Neuron (in vitro differentiated cells): ENCODE results near the gene SAP25.
"Not testable (repeated sequence)": the region's sequence is repeated elsewhere in the genome, so short reads cannot be mapped to it uniquely, and the experiment has no call there.

Source experiments
- H2AFZ ChIP-seq: one replicate; pipeline ENCODE4 v1.6.1; 2013; ENCODE audit warnings: low read depth, mild to moderate bottlenecking, inconsistent platforms, low read length, moderate library complexity
- H3K27me3 ChIP-seq: one replicate; pipeline ENCODE4 v1.6.1; 2013; ENCODE audit warnings: low read length; ENCODE audit not compliant: insufficient read depth
- H3K36me3 ChIP-seq: one replicate; pipeline ENCODE4 v1.6.1; 2013; ENCODE audit warnings: low read length; ENCODE audit not compliant: insufficient read depth
- H3K4me1 ChIP-seq: one replicate; pipeline ENCODE4 v1.6.1; 2013; ENCODE audit warnings: low read length; ENCODE audit not compliant: insufficient read depth
- H3K4me3 ChIP-seq: 2 replicates; pipeline ENCODE4 v1.5.1; 2013; ENCODE audit warnings: mild to moderate bottlenecking, low read length, moderate library complexity
- H3K9me3 ChIP-seq: one replicate; pipeline ENCODE4 v1.6.1; 2013; ENCODE audit warnings: low read length

The SAP25 gene

GRCh38 chr7:100555701-100556100 lies 18.0 kb downstream of the SAP25 start:
- Histone ChIP-seq H3K27me3 (no peaks in the 10 kb centered on the region), H3K4me1 (no peaks in the 10 kb centered on the region), H3K4me3 (no peak overlapping the region), H3K9me3 (no peaks in the 10 kb centered on the region), H3K36me3 (peaks cover 31% of the 10 kb centered on the region), H2AFZ (no peak overlapping the region)

DNA sequence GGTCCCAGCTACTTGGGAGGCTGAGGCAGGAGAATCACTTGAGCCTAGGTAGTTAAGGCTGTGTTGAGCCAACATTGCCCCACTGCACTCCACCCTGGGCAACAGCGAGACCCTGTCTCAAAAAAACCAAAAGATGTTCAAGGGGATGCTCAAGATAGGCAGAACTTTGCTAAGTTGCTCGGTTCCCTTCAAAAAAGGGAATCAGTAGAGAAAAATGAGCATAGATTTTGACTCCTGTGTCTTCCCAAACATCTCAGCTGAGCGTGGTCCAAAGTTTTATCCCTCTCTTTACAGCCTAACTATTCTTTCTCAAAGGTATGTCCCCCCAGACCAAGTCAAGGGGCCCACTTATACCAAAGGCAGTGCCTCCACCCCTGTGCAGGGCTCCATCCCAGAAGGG lies 20.7 kb downstream of the SAP25 start:
- no peak overlapping the region for H2AFZ ChIP-seq
- peaks cover 39% of the 10 kb centered on the region for H3K36me3 ChIP-seq
- H3K4me3 ChIP-seq = no peak overlapping the region
- H3K4me1 ChIP-seq = peaks cover 4% of the 10 kb centered on the region
- H3K9me3 ChIP-seq = no peaks in the 10 kb centered on the region
- no peaks in the 10 kb centered on the region for H3K27me3 ChIP-seq

- no peak overlapping the region for H3K4me3 ChIP-seq
- H3K27me3 ChIP-seq = no peaks in the 10 kb centered on the region
- H3K4me1 ChIP-seq = peaks cover 4% of the 10 kb centered on the region
- peaks cover 39% of the 10 kb centered on the region for H3K36me3 ChIP-seq
- no peak overlapping the region for H2AFZ ChIP-seq
- H3K9me3 ChIP-seq = no peaks in the 10 kb centered on the region
Measured at GRCh38 chr7:100552532-100552931, 21.2 kb downstream of the SAP25 start.

DNA sequence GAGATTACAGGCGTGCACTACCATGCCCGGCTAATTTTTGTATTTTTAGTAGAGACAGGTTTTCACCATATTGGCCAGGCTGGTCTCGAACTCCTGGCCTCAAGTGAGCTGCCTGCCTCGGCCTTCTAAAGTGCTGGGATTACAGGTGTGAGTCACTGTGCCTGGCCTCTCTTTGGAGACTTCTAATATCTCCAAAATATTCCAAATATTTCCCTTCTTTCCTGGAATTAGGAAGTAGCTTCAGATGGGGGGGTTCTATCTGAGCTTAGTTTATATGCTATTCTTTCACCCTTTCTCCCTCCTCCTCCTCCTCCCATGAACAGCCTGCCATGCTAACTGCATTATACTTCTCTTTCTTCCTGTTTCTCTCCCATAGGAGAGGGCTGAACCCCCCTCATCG lies 25.3 kb downstream of the SAP25 start:
- Histone ChIP-seq H3K4me1 (peaks cover 28% of the 10 kb centered on the region), H3K36me3 (peaks cover 23% of the 10 kb centered on the region)
- H3K9me3 ChIP-seq, H3K4me3 ChIP-seq, H3K27me3 ChIP-seq, H2AFZ ChIP-seq: not testable (repeated sequence)

GRCh38 chr7:100547872-100548271 lies 25.8 kb downstream of the SAP25 start:
- Histone ChIP-seq H3K36me3 (peaks cover 19% of the 10 kb centered on the region), H3K4me3 (no peak overlapping the region), H3K4me1 (peaks cover 28% of the 10 kb centered on the region), H3K9me3 (no peaks in the 10 kb centered on the region), H2AFZ (no peak overlapping the region), H3K27me3 (no peaks in the 10 kb centered on the region)

DNA sequence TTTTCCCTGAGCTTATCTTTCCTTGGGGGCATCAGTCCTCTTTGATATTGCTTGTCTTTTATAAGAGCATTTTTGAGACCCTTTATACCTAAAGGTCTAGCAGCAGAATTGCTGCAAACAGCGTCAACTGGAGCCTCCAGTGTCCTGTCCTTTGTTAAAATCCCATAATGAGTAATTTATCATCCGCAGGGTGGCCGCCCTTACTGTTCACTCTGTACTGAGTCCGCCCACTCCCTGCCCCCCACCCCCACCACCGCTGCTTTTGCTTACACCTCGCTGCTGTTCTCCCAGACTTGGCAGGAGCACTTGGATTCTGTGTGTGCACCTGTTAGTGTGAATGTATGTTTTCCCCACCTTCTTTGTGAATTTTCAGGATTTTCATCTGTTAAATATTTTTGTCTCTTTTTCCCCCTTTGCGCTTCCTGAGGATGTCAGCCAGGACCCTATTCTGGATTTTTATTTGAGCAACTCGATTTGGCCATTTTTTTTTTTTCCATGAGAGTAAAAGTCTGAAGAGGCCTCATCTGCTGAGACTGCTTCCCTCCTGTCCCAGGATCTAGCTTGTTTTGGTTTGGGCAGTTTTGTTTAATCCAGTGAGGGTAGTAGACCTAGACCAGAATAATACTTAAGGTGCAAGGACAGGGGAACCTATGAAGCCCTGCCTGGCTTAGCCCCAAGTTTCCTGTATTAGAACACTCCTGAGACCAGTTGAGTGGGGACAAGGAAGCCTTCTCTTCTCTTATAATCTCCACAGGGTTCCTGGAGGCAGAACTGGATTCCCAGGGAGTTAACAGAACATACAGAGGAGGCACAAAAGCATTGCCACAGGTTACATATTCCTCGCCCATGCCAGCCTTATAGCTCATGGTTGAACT lies 26.5 kb downstream of the SAP25 start:
- no peaks in the 10 kb centered on the region for H3K27me3 ChIP-seq
- no peak overlapping the region for H2AFZ ChIP-seq
- peaks cover 28% of the 10 kb centered on the region for H3K4me1 ChIP-seq
- H3K36me3 ChIP-seq = peaks cover 12% of the 10 kb centered on the region
- no peaks in the 10 kb centered on the region for H3K9me3 ChIP-seq
- H3K4me3 ChIP-seq = no peak overlapping the region

DNA sequence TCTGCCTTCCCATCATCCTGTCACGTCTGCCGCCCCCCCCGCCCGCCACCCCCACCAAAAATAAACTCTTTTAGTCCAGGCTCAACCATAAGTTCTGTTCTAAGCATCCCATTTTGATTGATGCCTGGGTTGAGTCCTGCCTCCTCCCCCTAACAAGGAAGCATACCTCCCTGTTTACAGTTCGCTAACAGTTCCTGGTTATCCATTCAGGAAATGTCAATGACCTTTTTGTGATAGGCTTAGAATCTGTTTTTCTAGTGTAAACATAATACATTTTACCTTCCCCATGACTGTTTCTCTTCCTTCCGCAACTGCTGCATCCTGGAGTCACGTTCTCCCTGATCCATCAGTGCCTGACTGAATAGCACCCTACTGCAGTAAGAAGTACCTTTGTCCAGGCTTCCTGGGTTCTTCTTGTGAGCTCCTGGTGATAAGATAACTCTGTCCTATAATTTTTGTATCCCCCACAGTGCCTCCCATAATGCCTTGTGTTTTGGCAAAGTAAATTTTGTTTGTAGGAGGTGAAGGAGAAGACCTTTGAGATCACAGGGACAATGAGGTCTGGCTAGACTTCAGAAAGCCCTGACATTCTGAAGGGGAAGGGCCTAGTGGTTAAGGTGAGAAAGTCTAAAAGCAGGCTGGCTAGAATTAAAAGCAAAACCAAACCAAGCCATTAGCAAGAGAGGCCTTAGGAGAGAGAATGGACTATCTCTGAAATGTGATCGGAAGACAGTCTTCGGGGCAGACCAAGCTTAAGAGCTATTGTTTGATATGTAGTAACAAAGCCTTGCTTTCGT lies 27.4 kb downstream of the SAP25 start:
- peaks cover 28% of the 10 kb centered on the region for H3K4me1 ChIP-seq
- H3K4me3 ChIP-seq = no peak overlapping the region
- H3K27me3 ChIP-seq = no peaks in the 10 kb centered on the region
- H2AFZ ChIP-seq = no peak overlapping the region
- H3K36me3 ChIP-seq = peaks cover 8% of the 10 kb centered on the region
- no peaks in the 10 kb centered on the region for H3K9me3 ChIP-seq

DNA sequence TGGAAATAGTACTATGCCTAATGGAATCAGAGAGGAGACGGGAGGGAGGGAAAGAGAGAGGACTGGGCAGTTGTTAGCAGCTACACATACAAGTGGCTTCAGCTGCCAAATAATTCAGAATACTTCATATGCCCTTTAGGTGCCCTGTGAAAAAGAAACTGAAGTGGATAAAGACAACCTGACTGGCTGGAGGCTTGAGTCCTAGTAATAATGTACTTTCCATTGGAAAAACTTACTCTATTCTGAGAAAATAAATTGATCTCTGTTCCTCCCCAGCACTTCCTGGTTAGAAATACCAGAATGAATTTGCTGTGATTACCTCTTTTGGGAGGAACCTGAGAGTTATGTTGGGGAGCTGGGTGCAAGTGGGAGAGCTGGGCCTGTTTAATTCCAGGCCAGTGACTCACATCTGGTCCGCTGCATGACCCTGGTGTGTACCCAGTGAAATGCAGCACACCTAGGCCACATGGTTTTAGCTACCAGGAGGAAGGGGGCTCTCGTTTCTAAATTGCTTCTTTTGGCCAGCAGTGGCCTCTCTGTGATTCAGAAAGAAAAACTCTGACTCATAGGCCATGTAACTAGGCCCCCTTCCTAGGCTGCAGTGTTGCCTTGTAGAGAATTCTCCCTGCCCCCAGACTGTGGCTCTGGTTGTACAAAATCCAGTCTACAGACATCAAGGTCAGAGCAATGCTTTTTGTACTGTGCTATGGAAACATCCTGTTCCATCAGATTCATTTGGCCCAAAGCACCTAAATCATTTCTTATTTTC lies 28.2 kb downstream of the SAP25 start:
- Histone ChIP-seq H3K36me3 (peaks cover 6% of the 10 kb centered on the region), H2AFZ (no peak overlapping the region), H3K9me3 (no peaks in the 10 kb centered on the region), H3K4me3 (no peak overlapping the region), H3K27me3 (no peaks in the 10 kb centered on the region), H3K4me1 (peaks cover 28% of the 10 kb centered on the region)

DNA sequence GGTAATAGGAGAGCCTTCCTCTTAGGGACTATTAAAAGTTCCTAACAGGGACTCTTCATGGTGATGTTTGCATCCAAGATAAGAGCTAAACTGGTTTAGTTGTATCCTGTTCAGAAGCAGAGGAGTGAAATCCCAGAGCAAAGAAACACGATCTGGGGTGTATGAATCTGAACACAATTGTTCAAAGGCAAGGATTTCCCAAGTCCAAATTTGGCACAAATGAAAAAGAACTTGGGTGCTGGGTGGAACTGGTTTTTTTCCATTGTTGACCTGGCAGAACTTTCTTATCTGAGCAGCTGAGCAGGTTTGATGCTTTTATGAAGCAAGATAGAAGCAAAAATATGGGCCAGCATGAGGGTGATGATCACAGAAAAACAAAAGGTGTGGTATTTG lies 28.7 kb downstream of the SAP25 start:
- peaks cover 29% of the 10 kb centered on the region for H3K4me1 ChIP-seq
- H3K27me3 ChIP-seq = no peaks in the 10 kb centered on the region
- H2AFZ ChIP-seq = no peak overlapping the region
- H3K4me3 ChIP-seq = no peak overlapping the region
- peaks cover 4% of the 10 kb centered on the region for H3K36me3 ChIP-seq
- H3K9me3 ChIP-seq = no peaks in the 10 kb centered on the region

DNA sequence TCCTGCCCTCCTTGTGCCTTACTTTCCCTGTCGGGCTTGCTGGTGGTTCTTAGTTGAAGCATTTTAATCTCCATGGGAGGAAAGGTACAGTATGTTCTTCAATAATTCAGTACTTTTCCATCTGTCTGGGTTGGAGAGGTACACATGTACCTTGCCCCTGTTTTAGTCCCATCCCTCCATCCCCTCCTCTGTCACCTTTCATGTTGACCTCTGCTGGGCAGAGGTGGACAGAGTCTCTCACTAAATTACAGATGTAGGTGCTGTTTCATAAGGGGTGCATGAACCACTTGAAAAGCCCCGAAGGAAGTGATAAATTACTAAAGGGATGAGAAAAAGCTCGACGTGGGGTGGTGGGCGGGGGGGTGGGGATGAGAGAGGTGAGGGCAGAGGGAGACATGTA lies 29.3 kb downstream of the SAP25 start:
- Histone ChIP-seq H3K27me3 (no peaks in the 10 kb centered on the region), H2AFZ (no peak overlapping the region), H3K4me3 (no peak overlapping the region), H3K36me3 (peaks cover 4% of the 10 kb centered on the region), H3K9me3 (no peaks in the 10 kb centered on the region), H3K4me1 (peaks cover 33% of the 10 kb centered on the region)

DNA sequence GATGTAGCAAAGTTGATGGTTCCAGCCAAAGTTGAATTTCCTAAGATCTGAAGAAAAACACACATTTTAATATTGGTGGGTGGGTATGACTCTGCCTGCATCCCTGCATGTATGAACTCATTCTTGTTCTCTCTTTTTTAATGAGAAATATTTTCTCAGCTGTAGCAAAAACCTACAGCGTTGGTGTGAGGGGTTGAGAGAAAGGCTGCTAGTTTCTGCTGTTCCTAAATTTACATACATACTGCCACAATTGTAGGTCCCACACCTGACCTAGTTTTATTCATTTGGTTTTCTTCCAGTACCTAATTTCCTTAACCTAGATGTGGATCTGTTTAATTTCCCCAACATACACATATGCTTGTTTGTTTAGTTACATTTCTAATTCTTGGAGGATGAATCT lies 30.1 kb downstream of the SAP25 start:
- H2AFZ ChIP-seq = no peak overlapping the region
- H3K4me3 ChIP-seq = no peak overlapping the region
- no peaks in the 10 kb centered on the region for H3K9me3 ChIP-seq
- H3K27me3 ChIP-seq = no peaks in the 10 kb centered on the region
- no peaks in the 10 kb centered on the region for H3K36me3 ChIP-seq
- peaks cover 33% of the 10 kb centered on the region for H3K4me1 ChIP-seq

- H3K27me3 ChIP-seq, H2AFZ ChIP-seq, H3K9me3 ChIP-seq, H3K4me3 ChIP-seq, H3K36me3 ChIP-seq: not testable (repeated sequence)
- H3K4me1 ChIP-seq = peaks cover 23% of the 10 kb centered on the region
Measured at GRCh38 chr7:100541309-100541708, 32.4 kb downstream of the SAP25 start.
